ENCODE measurements around the gene ITM2C. TPM values are rescaled to one million over a fixed set of nuclear protein-coding genes. Genes with fewer than 3 reads are reported as not detected.

Gene ITM2C
- total RNA-seq, 2 experiments from 2014 or later, result 29.6 to 32.9 TPM

GRCh38 chr2:230872968-230873660 lies 8.4 kb downstream of the ITM2C start:
- ATAC-seq, result peak; percentile 39
- intact Hi-C loops (cut with DNase I, micrococcal nuclease), result no loop called here
- Mint-ChIP-seq H3K27ac (no peak overlapping the region), H3K27me3 (no peaks in the 10 kb centered on the region), H3K4me1 (peaks cover 43% of the 10 kb centered on the region), H3K36me3 (ENCODE audit: low read depth) (no peaks in the 10 kb centered on the region), H3K4me3 (no peak overlapping the region), H3K9me3 (ENCODE audit: low read depth) (no peaks in the 10 kb centered on the region)
- POLR2A ChIA-PET, result no interaction called here
- CTCF ChIA-PET, result interaction anchor here (0.5 to 1.4 kb wide), 8 partner anchors 18 to 352 kb away, joined by 3 to 8 read pairs (median 4); no protein-coding TSS in a partner anchor
- DNase-seq, result no peak

- ATAC-seq, result peak; percentile 59
- ChIA-PET POLR2A (no interaction called here), CTCF (interaction anchor here (0.7 to 1.3 kb wide), 4 partner anchors 9 to 113 kb away, joined by 3 to 6 read pairs (median 4); partner anchors contain the start of gene ITM2C)
- Mint-ChIP-seq H3K9me3 (ENCODE audit: low read depth) (no peaks in the 10 kb centered on the region), H3K27ac (no peak overlapping the region), H3K4me1 (peaks cover 42% of the 10 kb centered on the region), H3K27me3 (no peaks in the 10 kb centered on the region), H3K4me3 (no peak overlapping the region), H3K36me3 (ENCODE audit: low read depth) (no peaks in the 10 kb centered on the region)
- intact Hi-C loops (cut with DNase I, micrococcal nuclease), result no loop called here
- DNase-seq, result no peak
These were observed 9.1 kb downstream of the ITM2C start for GRCh38 chr2:230873661-230874401.

- Mint-ChIP-seq H3K36me3 (ENCODE audit: low read depth) (peaks cover 1% of the 10 kb centered on the region), H3K27ac (no peak overlapping the region), H3K4me3 (no peak overlapping the region), H3K9me3 (ENCODE audit: low read depth) (no peaks in the 10 kb centered on the region), H3K4me1 (peaks cover 43% of the 10 kb centered on the region), H3K27me3 (no peaks in the 10 kb centered on the region)
- POLR2A ChIA-PET, result no interaction called here
- intact Hi-C loops (cut with DNase I, micrococcal nuclease), result no loop called here
- no peak for ATAC-seq
- DNase-seq, result no peak
- CTCF ChIA-PET, result interaction anchor here (1.0 to 1.3 kb wide), 2 partner anchors 10 to 31 kb away, joined by 3 to 4 read pairs; partner anchors contain the start of gene ITM2C
These were observed 9.7 kb downstream of the ITM2C start for GRCh38 chr2:230874456-230874855.

GRCh38 chr2:230874876-230875275 lies 10.1 kb downstream of the ITM2C start:
- ChIA-PET CTCF (interaction anchor here (1.3 kb wide), 1 partner anchor 10 kb away, joined by 4 read pairs; the partner anchor contains the start of gene ITM2C), POLR2A (no interaction called here)
- Mint-ChIP-seq H3K27me3 (no peaks in the 10 kb centered on the region), H3K27ac (no peak overlapping the region), H3K9me3 (ENCODE audit: low read depth) (no peaks in the 10 kb centered on the region), H3K36me3 (ENCODE audit: low read depth) (peaks cover 1% of the 10 kb centered on the region), H3K4me3 (no peak overlapping the region), H3K4me1 (peaks cover 43% of the 10 kb centered on the region)
- intact Hi-C loops (cut with DNase I, micrococcal nuclease), result no loop called here
- no peak for ATAC-seq
- DNase-seq, result no peak

GRCh38 chr2:230875347-230876315 lies 10.9 kb downstream of the ITM2C start:
- intact Hi-C loops (cut with DNase I, micrococcal nuclease), result no loop called here
- H3K27me3 Mint-ChIP-seq, result no peaks in the 10 kb centered on the region
- CTCF ChIA-PET, result interaction anchor here (0.6 to 1.3 kb wide), 8 partner anchors 11 to 112 kb away, joined by 3 to 5 read pairs (median 4); partner anchors contain the start of gene ITM2C
- ATAC-seq (no peak), DNase-seq (no peak)
- POLR2A ChIA-PET, result no interaction called here
- peaks cover 38% of the 10 kb centered on the region for H3K4me1 Mint-ChIP-seq
- no peaks in the 10 kb centered on the region for H3K9me3 Mint-ChIP-seq (ENCODE audit: low read depth)
- H3K27ac Mint-ChIP-seq, result no peak overlapping the region
- H3K4me3 Mint-ChIP-seq, result no peak overlapping the region
- peaks cover 1% of the 10 kb centered on the region for H3K36me3 Mint-ChIP-seq (ENCODE audit: low read depth)

GRCh38 chr2:230877116-230877758 lies 12.5 kb downstream of the ITM2C start:
- H3K27me3 Mint-ChIP-seq, result no peaks in the 10 kb centered on the region
- intact Hi-C loops (cut with DNase I, micrococcal nuclease), result no loop called here
- peaks cover 38% of the 10 kb centered on the region for H3K4me1 Mint-ChIP-seq
- H3K4me3 Mint-ChIP-seq, result no peak overlapping the region
- DNase-seq (no peak), ATAC-seq (no peak)
- POLR2A ChIA-PET, result interaction anchor here (0.7 kb wide), 1 partner anchor 16 kb away, joined by 3 read pairs; no protein-coding TSS in a partner anchor
- no peaks in the 10 kb centered on the region for H3K9me3 Mint-ChIP-seq (ENCODE audit: low read depth)
- no peak overlapping the region for H3K27ac Mint-ChIP-seq
- peaks cover 1% of the 10 kb centered on the region for H3K36me3 Mint-ChIP-seq (ENCODE audit: low read depth)
- CTCF ChIA-PET, result interaction anchor here (0.5 to 1.3 kb wide), 4 partner anchors 10 to 129 kb away, joined by 3 to 5 read pairs (median 3); no protein-coding TSS in a partner anchor

GRCh38 chr2:230877759-230878598 lies 13.2 kb downstream of the ITM2C start:
- POLR2A ChIA-PET, result interaction anchor here (0.7 to 1.1 kb wide), 2 partner anchors 10 to 17 kb away, joined by 3 to 5 read pairs; no protein-coding TSS in a partner anchor
- peak; percentile 70 for ATAC-seq

GRCh38 chr2:230878599-230879188 lies 14.0 kb downstream of the ITM2C start:
- intact Hi-C loops (cut with DNase I, micrococcal nuclease), result no loop called here
- ATAC-seq, result no peak
- Mint-ChIP-seq H3K9me3 (ENCODE audit: low read depth) (no peaks in the 10 kb centered on the region), H3K4me3 (no peak overlapping the region), H3K27me3 (no peaks in the 10 kb centered on the region), H3K27ac (no peak overlapping the region), H3K4me1 (peaks cover 33% of the 10 kb centered on the region), H3K36me3 (ENCODE audit: low read depth) (peaks cover 1% of the 10 kb centered on the region)
- no peak for DNase-seq
- CTCF ChIA-PET, result interaction anchor here (0.6 to 1.1 kb wide), 6 partner anchors 28 to 250 kb away, joined by 3 read pairs; no protein-coding TSS in a partner anchor
- POLR2A ChIA-PET, result interaction anchor here (1.1 kb wide), 1 partner anchor 11 kb away, joined by 5 read pairs; no protein-coding TSS in a partner anchor

More at GRCh38 chr2:230877759-230878598, 13.2 kb downstream of the ITM2C start:
- Mint-ChIP-seq H3K9me3 (ENCODE audit: low read depth) (no peaks in the 10 kb centered on the region), H3K36me3 (ENCODE audit: low read depth) (peaks cover 1% of the 10 kb centered on the region), H3K27ac (no peak overlapping the region), H3K4me3 (no peak overlapping the region), H3K4me1 (peaks cover 34% of the 10 kb centered on the region), H3K27me3 (no peaks in the 10 kb centered on the region)
- CTCF ChIA-PET, result interaction anchor here (0.5 to 1.1 kb wide), 5 partner anchors 11 to 251 kb away, joined by 3 read pairs; no protein-coding TSS in a partner anchor
- intact Hi-C loops (cut with DNase I, micrococcal nuclease), result no loop called here
- peak; percentile 57 for DNase-seq

- no peak overlapping the region for H3K4me3 Mint-ChIP-seq
- H3K4me1 Mint-ChIP-seq, result peaks cover 30% of the 10 kb centered on the region
- CTCF ChIA-PET, result interaction anchor here (0.5 to 1.1 kb wide), 4 partner anchors 29 to 55 kb away, joined by 3 read pairs; no protein-coding TSS in a partner anchor
- DNase-seq (no peak), ATAC-seq (no peak)
- peaks cover 1% of the 10 kb centered on the region for H3K36me3 Mint-ChIP-seq (ENCODE audit: low read depth)
- no peaks in the 10 kb centered on the region for H3K9me3 Mint-ChIP-seq (ENCODE audit: low read depth)
- H3K27me3 Mint-ChIP-seq, result no peaks in the 10 kb centered on the region
- POLR2A ChIA-PET, result interaction anchor here (1.1 kb wide), 1 partner anchor 12 kb away, joined by 5 read pairs; no protein-coding TSS in a partner anchor
- H3K27ac Mint-ChIP-seq, result no peak overlapping the region
- intact Hi-C loops (cut with DNase I, micrococcal nuclease), result no loop called here
These were observed 14.6 kb downstream of the ITM2C start for GRCh38 chr2:230879271-230879882.
